GM23338 (cell line): ENCODE data around the gene BPI. TPM values are rescaled to one million over a fixed set of nuclear protein-coding genes. Genes with fewer than 3 reads are reported as not detected.

Experiments
- ATAC-seq: fragments of 200-7000 bp; cut with Tn5 transposase; 3 replicates; pipeline ENCODE4 v1.9.1; 2020
- DNase-seq: peaks from one replicate; pipeline ENCODE4 v3.0.0-alpha.2; 2015; ENCODE audit warnings: low spot score
- H2AFZ ChIP-seq: fragments of 200-600 bp; sonication (generic); 2 replicates; pipeline ENCODE4 v1.8.0; 2016; ENCODE audit warnings: antibody characterized with exemption, mild to moderate bottlenecking, moderate library complexity
- H3F3A ChIP-seq: fragments of 200-600 bp; sonication (generic); replicated peaks from 2 replicates; pipeline ENCODE4 v1.8.0; 2017; ENCODE audit warnings: antibody characterized with exemption, mixed run types, low read depth
- H3K27ac ChIP-seq: fragments of 200-600 bp; sonication (generic); 2 replicates; pipeline ENCODE4 v1.6.1; 2016; ENCODE audit warnings: low read depth
- H3K27me3 ChIP-seq: fragments of 200-600 bp; sonication (generic); 2 replicates; pipeline ENCODE4 v1.8.0; 2016; ENCODE audit warnings: mild to moderate bottlenecking, mixed run types, moderate library complexity; ENCODE audit not compliant: insufficient read depth
- H3K36me3 ChIP-seq: fragments of 200-600 bp; sonication (generic); 2 replicates; pipeline ENCODE4 v1.8.0; 2016; ENCODE audit warnings: mild to moderate bottlenecking; ENCODE audit not compliant: insufficient read depth
- H3K4me1 ChIP-seq: fragments of 200-600 bp; sonication (generic); 2 replicates; pipeline ENCODE4 v1.8.0; 2016; ENCODE audit warnings: mild to moderate bottlenecking, moderate library complexity; ENCODE audit not compliant: insufficient read depth
- H3K4me2 ChIP-seq: fragments of 200-600 bp; sonication (generic); 2 replicates; pipeline ENCODE4 v1.7.1; 2017; ENCODE audit warnings: mixed run types
- H3K4me3 ChIP-seq: fragments of 200-600 bp; sonication (generic); 2 replicates; pipeline ENCODE4 v1.6.1; 2016; ENCODE audit warnings: mixed run types
- H3K79me2 ChIP-seq: fragments of 200-600 bp; sonication (generic); replicated peaks from 2 replicates; pipeline ENCODE4 v1.8.0; 2017; ENCODE audit warnings: mild to moderate bottlenecking; ENCODE audit not compliant: insufficient read depth
- H3K9me2 ChIP-seq: fragments of 200-600 bp; sonication (generic); 2 replicates; pipeline ENCODE4 v1.8.0; 2017; ENCODE audit not compliant: insufficient read depth
- H4K20me1 ChIP-seq: fragments of 200-600 bp; sonication (generic); replicated peaks from 2 replicates; pipeline ENCODE4 v1.8.0; 2017; ENCODE audit warnings: mild to moderate bottlenecking; ENCODE audit not compliant: insufficient read depth
- H3K27ac Mint-ChIP-seq: 2 replicates; pipeline ENCODE4 v1.8.0; 2020; ENCODE audit warnings: inconsistent platforms, mild to moderate bottlenecking, moderate library complexity, mixed read lengths
- H3K27me3 Mint-ChIP-seq: 3 replicates; pipeline ENCODE4 v1.8.0; 2022; ENCODE audit warnings: low read depth, mild to moderate bottlenecking, moderate library complexity, mixed read lengths, inconsistent platforms; ENCODE audit not compliant: insufficient read depth, poor library complexity
- H3K36me3 Mint-ChIP-seq: 3 replicates; pipeline ENCODE4 v1.8.0; 2021; ENCODE audit warnings: low read depth, mild to moderate bottlenecking, inconsistent platforms, moderate library complexity, mixed read lengths
- H3K4me1 Mint-ChIP-seq: 3 replicates; pipeline ENCODE4 v1.8.0; 2020; ENCODE audit warnings: mild to moderate bottlenecking, inconsistent platforms, mixed read lengths
- H3K4me3 Mint-ChIP-seq: 3 replicates; pipeline ENCODE4 v1.8.0; 2021; ENCODE audit warnings: moderate library complexity, mild to moderate bottlenecking, inconsistent platforms, mixed read lengths
- H3K9me3 Mint-ChIP-seq: 3 replicates; pipeline ENCODE4 v1.8.0; 2020; ENCODE audit warnings: moderate library complexity, mild to moderate bottlenecking, inconsistent platforms, mixed read lengths
- CREB1 ChIP-seq: fragments of 250-450 bp; sonication (Bioruptor Pico); IDR thresholded peaks from 2 replicates; pipeline ENCODE4 v1.5.0; 2020; ENCODE audit warnings: low read depth, mild to moderate bottlenecking, moderate library complexity
- EZH2 ChIP-seq: fragments of 200-600 bp; sonication (generic); IDR thresholded peaks from one replicate; pipeline ENCODE4 v1.8.0; 2017; ENCODE audit warnings: antibody characterized with exemption, mild to moderate bottlenecking, low read depth; ENCODE audit not compliant: unreplicated experiment
- EZH2phosphoT487 ChIP-seq: fragments of 200-600 bp; sonication (generic); IDR thresholded peaks from one replicate; pipeline ENCODE4 v1.8.1; 2018; ENCODE audit warnings: antibody characterized with exemption; ENCODE audit not compliant: unreplicated experiment
- JUNB ChIP-seq: IDR thresholded peaks from one replicate; pipeline ENCODE4 v1.6.1; 2016; ENCODE audit warnings: antibody characterized with exemption; ENCODE audit not compliant: unreplicated experiment
- NANOG ChIP-seq: IDR thresholded peaks from 2 replicates; pipeline ENCODE4 v1.6.1; 2016; ENCODE audit warnings: antibody characterized with exemption, borderline replicate concordance
- POLR2AphosphoS5 ChIP-seq: IDR thresholded peaks from 2 replicates; pipeline ENCODE4 v1.6.1; 2016; ENCODE audit warnings: antibody characterized with exemption, low read depth
- STAT1 ChIP-seq: IDR thresholded peaks from one replicate; pipeline ENCODE4 v1.6.1; 2016; ENCODE audit warnings: antibody characterized with exemption; ENCODE audit not compliant: unreplicated experiment
- ZNF114 ChIP-seq: fragments of 250-450 bp; sonication (Bioruptor Pico); IDR thresholded peaks from 2 replicates; pipeline ENCODE4 v1.5.0; 2020; ENCODE audit warnings: mild to moderate bottlenecking, moderate library complexity
- ZNF331 ChIP-seq: fragments of 250-450 bp; sonication (Bioruptor Pico); IDR thresholded peaks from 2 replicates; pipeline ENCODE4 v1.5.0; 2020; ENCODE audit warnings: low read depth, mild to moderate bottlenecking, moderate library complexity
- polyA plus RNA-seq: library from polyadenylated mRNA; unstranded; fragments of >200 nt; fragmentation: Nextera tagmentation; extraction: Ambion mirVana; gene quantifications from 2 replicates; pipeline ENCODE4 v1.2.1, GENCODE V29; 2016
- total RNA-seq: library from RNA; depleted of rRNA; stranded (reverse); fragments of >200 nt; shearing (Covaris generic); gene quantifications from 2 replicates; pipeline ENCODE4 v1.2.3, GENCODE V29; 2014
- TF ChIP-seq, protein P1 (sequence below): fragments of 250-450 bp; sonication (Bioruptor Pico); IDR thresholded peaks from 2 replicates; pipeline ENCODE4 v1.5.0; 2020; ENCODE audit warnings: mild to moderate bottlenecking, moderate library complexity
- TF ChIP-seq, protein P2 (sequence below): IDR thresholded peaks from 2 replicates; pipeline ENCODE4 v1.6.1; 2016; ENCODE audit warnings: antibody characterized with exemption
- TF ChIP-seq, protein P3 (sequence below): IDR thresholded peaks from one replicate; pipeline ENCODE4 v1.6.1; 2018; ENCODE audit warnings: antibody characterized with exemption; ENCODE audit not compliant: unreplicated experiment
- TF ChIP-seq, protein P4 (sequence below), 2 experiments: fragments of 200-600 bp in 1 of 2; sonication (generic) in 1 of 2; conservative IDR thresholded peaks; 2 replicates each; pipeline versions ENCODE4 v1.5.1 to v1.6.1; 2016 to 2017; ENCODE audit warnings: antibody characterized with exemption in 2 of 2, low read depth in 2 of 2, mild to moderate bottlenecking in 2 of 2, moderate library complexity in 1 of 2

The BPI gene
- total and polyA plus RNA-seq, 2 experiments from 2014 or later: not detected

DNA sequence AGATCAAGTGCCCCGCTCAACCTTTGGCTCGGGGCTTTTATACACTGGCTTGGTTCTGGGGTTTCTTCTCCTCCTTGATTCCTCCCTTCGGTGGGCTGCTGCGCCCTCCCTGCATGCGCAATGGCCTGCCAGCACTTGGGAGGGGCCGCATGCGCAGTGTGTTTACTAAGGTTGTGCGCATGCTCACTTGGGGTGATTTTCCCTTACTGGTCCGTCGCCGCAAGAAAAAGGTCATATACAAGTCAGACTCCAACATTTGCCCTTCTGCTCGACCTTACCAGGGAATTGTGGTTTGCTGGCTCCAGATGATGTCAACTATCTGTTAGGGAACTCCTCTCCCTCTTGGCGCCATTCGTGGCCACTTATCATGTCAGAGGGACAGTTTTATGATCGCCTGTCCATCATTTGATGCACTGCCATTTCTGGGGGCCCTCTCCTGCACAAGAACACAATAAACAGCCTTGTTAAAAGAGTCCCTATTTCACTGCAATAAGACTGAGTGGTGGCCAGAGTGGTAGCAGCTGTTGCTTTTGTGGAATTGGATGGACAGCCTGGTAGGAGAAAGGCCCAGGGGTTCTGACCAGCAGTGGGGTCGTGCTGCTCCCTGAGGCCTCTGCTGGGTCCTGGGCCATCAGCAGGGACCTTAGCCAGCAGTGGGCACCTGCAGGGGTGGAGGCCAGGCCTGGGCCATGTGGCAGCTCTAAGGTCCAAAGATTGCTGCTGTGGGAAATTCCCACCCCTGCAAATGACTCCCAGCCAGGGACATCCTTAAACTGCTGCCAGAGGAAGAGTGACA is 39.6 kb downstream of the BPI start:
- Histone ChIP-seq H4K20me1 (no peaks in the 10 kb centered on the region), H3K4me1 (peaks cover 47% of the 10 kb centered on the region), H3K9me2 (no peaks in the 10 kb centered on the region), H2AFZ (peak overlapping the region; percentile 69), H3K27ac (peak overlapping the region; percentile 90), H3K79me2 (no peaks in the 10 kb centered on the region), H3K36me3 (no peaks in the 10 kb centered on the region), H3F3A (peaks cover 17% of the 10 kb centered on the region), H3K4me2 (peak overlapping the region; percentile 41; the same call in 1 of the 2 replicates), H3K27me3 (no peaks in the 10 kb centered on the region), H3K4me3 (no peak overlapping the region)
- peaks cover 5% of the 10 kb centered on the region; the same call in 1 of the 3 replicates for H3K9me3 Mint-ChIP-seq
- TF ChIP-seq, protein P1, sequence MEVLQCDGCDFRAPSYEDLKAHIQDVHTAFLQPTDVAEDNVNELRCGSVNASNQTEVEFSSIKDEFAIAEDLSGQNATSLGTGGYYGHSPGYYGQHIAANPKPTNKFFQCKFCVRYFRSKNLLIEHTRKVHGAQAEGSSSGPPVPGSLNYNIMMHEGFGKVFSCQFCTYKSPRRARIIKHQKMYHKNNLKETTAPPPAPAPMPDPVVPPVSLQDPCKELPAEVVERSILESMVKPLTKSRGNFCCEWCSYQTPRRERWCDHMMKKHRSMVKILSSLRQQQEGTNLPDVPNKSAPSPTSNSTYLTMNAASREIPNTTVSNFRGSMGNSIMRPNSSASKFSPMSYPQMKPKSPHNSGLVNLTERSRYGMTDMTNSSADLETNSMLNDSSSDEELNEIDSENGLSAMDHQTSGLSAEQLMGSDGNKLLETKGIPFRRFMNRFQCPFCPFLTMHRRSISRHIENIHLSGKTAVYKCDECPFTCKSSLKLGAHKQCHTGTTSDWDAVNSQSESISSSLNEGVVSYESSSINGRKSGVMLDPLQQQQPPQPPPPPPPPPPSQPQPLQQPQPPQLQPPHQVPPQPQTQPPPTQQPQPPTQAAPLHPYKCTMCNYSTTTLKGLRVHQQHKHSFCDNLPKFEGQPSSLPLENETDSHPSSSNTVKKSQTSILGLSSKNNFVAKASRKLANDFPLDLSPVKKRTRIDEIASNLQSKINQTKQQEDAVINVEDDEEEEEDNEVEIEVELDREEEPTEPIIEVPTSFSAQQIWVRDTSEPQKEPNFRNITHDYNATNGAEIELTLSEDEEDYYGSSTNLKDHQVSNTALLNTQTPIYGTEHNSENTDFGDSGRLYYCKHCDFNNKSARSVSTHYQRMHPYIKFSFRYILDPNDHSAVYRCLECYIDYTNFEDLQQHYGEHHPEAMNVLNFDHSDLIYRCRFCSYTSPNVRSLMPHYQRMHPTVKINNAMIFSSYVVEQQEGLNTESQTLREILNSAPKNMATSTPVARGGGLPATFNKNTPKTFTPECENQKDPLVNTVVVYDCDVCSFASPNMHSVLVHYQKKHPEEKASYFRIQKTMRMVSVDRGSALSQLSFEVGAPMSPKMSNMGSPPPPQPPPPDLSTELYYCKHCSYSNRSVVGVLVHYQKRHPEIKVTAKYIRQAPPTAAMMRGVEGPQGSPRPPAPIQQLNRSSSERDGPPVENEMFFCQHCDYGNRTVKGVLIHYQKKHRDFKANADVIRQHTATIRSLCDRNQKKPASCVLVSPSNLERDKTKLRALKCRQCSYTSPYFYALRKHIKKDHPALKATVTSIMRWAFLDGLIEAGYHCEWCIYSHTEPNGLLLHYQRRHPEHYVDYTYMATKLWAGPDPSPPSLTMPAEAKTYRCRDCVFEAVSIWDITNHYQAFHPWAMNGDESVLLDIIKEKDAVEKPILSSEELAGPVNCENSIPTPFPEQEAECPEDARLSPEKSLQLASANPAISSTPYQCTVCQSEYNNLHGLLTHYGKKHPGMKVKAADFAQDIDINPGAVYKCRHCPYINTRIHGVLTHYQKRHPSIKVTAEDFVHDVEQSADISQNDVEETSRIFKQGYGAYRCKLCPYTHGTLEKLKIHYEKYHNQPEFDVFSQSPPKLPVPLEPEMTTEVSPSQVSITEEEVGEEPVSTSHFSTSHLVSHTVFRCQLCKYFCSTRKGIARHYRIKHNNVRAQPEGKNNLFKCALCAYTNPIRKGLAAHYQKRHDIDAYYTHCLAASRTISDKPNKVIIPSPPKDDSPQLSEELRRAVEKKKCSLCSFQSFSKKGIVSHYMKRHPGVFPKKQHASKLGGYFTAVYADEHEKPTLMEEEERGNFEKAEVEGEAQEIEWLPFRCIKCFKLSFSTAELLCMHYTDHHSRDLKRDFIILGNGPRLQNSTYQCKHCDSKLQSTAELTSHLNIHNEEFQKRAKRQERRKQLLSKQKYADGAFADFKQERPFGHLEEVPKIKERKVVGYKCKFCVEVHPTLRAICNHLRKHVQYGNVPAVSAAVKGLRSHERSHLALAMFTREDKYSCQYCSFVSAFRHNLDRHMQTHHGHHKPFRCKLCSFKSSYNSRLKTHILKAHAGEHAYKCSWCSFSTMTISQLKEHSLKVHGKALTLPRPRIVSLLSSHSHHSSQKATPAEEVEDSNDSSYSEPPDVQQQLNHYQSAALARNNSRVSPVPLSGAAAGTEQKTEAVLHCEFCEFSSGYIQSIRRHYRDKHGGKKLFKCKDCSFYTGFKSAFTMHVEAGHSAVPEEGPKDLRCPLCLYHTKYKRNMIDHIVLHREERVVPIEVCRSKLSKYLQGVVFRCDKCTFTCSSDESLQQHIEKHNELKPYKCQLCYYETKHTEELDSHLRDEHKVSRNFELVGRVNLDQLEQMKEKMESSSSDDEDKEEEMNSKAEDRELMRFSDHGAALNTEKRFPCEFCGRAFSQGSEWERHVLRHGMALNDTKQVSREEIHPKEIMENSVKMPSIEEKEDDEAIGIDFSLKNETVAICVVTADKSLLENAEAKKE (CRISPR knock-in tag): no peak
- no peak for TF ChIP-seq CREB1 (CRISPR knock-in tag)
- TF ChIP-seq, protein P2, sequence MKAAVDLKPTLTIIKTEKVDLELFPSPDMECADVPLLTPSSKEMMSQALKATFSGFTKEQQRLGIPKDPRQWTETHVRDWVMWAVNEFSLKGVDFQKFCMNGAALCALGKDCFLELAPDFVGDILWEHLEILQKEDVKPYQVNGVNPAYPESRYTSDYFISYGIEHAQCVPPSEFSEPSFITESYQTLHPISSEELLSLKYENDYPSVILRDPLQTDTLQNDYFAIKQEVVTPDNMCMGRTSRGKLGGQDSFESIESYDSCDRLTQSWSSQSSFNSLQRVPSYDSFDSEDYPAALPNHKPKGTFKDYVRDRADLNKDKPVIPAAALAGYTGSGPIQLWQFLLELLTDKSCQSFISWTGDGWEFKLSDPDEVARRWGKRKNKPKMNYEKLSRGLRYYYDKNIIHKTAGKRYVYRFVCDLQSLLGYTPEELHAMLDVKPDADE: no peak
- TF ChIP-seq STAT1: no peak
- TF ChIP-seq, protein P3, sequence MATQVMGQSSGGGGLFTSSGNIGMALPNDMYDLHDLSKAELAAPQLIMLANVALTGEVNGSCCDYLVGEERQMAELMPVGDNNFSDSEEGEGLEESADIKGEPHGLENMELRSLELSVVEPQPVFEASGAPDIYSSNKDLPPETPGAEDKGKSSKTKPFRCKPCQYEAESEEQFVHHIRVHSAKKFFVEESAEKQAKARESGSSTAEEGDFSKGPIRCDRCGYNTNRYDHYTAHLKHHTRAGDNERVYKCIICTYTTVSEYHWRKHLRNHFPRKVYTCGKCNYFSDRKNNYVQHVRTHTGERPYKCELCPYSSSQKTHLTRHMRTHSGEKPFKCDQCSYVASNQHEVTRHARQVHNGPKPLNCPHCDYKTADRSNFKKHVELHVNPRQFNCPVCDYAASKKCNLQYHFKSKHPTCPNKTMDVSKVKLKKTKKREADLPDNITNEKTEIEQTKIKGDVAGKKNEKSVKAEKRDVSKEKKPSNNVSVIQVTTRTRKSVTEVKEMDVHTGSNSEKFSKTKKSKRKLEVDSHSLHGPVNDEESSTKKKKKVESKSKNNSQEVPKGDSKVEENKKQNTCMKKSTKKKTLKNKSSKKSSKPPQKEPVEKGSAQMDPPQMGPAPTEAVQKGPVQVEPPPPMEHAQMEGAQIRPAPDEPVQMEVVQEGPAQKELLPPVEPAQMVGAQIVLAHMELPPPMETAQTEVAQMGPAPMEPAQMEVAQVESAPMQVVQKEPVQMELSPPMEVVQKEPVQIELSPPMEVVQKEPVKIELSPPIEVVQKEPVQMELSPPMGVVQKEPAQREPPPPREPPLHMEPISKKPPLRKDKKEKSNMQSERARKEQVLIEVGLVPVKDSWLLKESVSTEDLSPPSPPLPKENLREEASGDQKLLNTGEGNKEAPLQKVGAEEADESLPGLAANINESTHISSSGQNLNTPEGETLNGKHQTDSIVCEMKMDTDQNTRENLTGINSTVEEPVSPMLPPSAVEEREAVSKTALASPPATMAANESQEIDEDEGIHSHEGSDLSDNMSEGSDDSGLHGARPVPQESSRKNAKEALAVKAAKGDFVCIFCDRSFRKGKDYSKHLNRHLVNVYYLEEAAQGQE: no peak
- no peak for TF ChIP-seq NANOG
- no peak for TF ChIP-seq ZNF331
- no peak for TF ChIP-seq JUNB
- TF ChIP-seq POLR2AphosphoS5: no peak
- no peak for TF ChIP-seq EZH2phosphoT487
- no peak for TF ChIP-seq EZH2
- TF ChIP-seq ZNF114 (CRISPR knock-in tag): no peak
- TF ChIP-seq, protein P4, sequence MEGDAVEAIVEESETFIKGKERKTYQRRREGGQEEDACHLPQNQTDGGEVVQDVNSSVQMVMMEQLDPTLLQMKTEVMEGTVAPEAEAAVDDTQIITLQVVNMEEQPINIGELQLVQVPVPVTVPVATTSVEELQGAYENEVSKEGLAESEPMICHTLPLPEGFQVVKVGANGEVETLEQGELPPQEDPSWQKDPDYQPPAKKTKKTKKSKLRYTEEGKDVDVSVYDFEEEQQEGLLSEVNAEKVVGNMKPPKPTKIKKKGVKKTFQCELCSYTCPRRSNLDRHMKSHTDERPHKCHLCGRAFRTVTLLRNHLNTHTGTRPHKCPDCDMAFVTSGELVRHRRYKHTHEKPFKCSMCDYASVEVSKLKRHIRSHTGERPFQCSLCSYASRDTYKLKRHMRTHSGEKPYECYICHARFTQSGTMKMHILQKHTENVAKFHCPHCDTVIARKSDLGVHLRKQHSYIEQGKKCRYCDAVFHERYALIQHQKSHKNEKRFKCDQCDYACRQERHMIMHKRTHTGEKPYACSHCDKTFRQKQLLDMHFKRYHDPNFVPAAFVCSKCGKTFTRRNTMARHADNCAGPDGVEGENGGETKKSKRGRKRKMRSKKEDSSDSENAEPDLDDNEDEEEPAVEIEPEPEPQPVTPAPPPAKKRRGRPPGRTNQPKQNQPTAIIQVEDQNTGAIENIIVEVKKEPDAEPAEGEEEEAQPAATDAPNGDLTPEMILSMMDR (conservative IDR thresholded peaks at IDR 0.05; ENCODE audit: low read depth in 2 of 2): no peak
- peaks cover 9% of the 10 kb centered on the region for H3K27me3 Mint-ChIP-seq
- H3K4me3 Mint-ChIP-seq: no peak overlapping the region; the same call in 2 of the 3 replicates
- ATAC-seq (no peak), DNase-seq (no peak)
- H3K27ac Mint-ChIP-seq: peak overlapping the region; percentile 90
- H3K36me3 Mint-ChIP-seq: peaks cover 3% of the 10 kb centered on the region; the same call in 2 of the 3 replicates
- peaks cover 46% of the 10 kb centered on the region for H3K4me1 Mint-ChIP-seq
